ENCODE measurements around the gene ETV4.

ETV4 gene

DNA sequence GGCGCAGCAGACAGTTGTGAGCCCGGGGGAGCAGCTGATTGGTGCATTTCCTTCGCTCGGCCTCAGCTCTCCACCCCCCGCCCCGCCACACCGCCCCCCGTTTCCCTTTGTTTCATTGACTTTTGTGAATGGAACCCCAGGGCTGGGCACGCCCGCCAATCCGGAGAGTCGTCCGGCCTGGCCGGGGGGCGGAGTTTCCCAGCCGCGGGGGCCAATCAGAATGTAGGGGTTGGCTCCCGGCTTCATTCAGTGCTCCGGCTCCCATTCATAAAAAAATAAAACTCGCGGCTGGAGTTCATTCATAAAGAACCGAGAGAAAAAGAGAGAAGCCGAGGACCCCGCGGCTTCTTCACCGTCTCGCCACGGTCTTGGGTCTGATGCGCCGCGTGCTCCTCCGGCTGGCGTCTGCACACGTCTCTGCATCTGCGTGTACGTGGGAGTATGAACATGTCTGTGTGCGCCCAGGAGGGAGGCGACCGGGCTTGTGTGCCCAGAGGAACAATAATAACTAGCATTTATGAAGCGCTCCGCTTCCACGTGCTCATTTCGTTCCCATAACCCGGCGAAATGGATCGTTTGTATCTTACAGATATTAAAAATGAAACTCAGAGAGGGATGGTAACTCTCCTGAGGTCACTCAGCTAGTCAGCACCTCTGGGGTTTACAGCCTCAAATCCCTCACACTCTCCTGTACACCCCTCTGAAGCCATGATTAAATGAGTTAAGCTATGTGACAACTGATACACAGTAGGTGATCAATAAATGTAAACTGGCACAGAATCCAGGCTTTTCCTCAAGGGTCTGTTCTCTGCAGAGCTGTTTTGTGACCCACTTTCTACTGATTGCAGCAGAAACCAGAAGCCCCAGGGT lies at the start of gene ETV4:
TSS of gene ETV4 (minus strand) at position 22 of the 870 bp plus-strand sequence. CDS start 723 bp downstream, outside the sequence.
- peak; percentile 85 to 87 for DNase-seq

GRCh38 chr17:43595466-43595865 lies 49.3 kb upstream of the ETV4 start:
- no peak for DNase-seq

- DNase-seq, result no peak
Observed at GRCh38 chr17:43591779-43592562, 45.8 kb upstream of the ETV4 start.

- DNase-seq, result no peak
Observed at GRCh38 chr17:43591001-43591400, 44.9 kb upstream of the ETV4 start.

DNA sequence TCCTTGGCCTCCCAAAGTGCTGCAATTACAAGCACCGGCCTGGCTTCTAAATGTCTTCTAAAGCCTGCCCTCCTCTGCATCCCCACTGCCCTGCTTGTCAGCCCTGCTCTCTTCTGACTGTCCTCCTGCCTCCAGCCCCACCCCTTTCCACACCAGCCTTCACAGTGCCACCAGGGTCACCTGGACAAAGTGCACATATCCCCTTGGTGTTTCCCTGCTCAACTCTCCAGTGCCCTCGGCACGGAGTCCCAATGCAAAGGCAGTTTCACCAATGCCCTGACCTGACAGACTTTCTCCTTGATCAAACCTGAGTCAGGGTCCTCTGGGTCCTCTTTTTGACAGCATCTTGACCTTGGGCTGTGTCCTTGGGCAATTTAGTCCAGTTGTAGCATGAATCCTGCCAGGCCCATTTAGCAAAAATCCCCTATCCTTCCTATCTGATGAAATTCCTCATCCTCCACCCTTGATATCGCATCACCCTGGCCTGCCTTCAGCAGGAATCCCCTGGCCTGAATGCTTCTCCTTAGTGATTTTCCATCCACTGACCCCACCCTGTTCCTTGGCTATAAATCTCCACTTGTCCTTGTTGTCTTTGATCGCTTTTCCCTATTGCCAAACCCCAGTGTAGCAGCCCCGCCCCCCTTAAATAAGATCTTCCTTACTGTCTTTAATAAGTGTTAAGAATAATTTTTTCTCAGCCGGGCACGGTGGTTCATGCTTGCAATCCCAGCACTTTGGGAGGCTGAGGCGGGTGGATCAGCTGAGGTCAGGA lies 42.7 kb upstream of the ETV4 start:
- no peak for DNase-seq

DNA sequence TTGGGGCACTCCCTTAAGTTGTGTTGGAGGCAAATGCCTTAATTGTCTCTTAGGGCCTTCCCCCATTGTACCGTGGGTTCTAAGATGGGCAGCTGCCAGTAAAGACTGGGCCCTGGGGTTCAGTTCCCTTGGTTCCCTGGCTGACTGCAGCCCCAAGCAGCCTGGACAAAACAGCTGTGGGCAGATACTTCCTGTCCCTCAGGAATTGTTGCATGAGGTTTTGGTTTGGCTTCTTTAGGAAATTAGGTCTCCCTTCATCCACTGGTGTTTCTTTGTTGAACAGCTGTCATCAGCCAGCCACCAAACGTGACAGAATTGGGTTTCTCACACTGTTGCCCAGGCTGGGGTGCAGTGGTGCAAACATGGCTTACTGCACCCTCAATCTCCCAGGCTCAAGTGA lies 42.0 kb upstream of the ETV4 start:
- no peak for DNase-seq

DNA sequence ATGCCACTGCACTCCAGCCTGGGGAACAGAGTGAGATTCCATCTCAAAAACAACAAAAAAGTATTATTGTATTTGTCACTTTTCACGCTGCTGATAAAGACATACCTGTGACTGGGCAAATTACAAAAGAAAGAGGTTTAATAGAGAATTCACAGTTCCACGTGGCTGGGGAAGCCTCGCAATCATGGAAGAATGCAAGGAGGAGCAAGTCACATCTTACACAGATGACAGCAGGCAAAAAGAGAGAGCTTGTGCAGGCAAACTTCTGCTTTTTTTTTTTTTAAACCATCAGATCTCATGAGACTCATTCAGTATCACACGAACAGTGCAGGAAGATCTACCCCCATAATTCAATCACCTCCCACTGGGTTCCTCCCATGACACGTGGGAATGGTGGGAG lies 41.5 kb upstream of the ETV4 start:
- no peak for DNase-seq

DNA sequence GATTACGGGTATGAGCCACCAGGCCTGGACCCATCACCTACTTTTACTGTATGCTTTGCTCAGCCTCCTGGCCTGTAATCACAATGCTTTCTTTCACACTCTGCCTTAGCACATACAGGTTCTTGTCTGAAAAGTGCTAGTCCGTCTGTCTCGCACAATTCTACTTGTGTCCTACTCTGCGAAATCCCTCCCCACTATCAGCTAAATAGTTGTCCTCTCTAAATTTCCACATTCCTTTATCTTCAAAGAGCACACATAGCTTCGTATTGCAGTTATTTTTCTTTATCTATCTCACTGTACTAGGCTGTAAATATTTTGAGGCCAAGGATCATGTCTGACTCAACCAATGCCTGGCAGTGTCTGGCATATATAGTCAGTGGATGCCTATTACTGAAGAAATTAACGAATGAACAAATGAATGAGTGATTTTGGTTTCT lies 38.5 kb upstream of the ETV4 start:
- DNase-seq, result no peak

- no peak for DNase-seq
Observed at GRCh38 chr17:43583332-43583731, 37.2 kb upstream of the ETV4 start.

DNA sequence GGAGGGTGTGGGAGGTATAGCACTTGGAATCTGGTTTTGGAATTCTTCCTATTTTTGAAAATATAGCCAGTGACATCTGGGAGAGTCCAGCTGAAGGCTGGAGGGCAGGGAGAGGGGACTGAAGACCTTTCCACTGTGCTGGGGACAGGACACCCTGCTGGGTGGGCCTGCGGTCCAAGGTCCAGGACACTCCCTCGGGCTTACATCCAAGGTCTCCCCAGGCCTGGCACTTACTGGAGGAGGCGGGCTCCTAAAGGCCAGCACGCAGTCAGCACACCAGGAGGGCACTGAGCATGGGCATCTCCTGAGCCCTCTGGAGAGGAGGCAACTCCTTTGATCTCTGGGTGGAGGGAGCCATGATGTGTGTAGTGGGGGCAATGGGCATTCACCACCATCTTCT lies 35.5 kb upstream of the ETV4 start:
- no peak for DNase-seq

GRCh38 chr17:43581130-43581529 lies 35.0 kb upstream of the ETV4 start:
- DNase-seq, result no peak

- no peak for DNase-seq
Observed at GRCh38 chr17:43579566-43580140, 33.5 kb upstream of the ETV4 start.

DNA sequence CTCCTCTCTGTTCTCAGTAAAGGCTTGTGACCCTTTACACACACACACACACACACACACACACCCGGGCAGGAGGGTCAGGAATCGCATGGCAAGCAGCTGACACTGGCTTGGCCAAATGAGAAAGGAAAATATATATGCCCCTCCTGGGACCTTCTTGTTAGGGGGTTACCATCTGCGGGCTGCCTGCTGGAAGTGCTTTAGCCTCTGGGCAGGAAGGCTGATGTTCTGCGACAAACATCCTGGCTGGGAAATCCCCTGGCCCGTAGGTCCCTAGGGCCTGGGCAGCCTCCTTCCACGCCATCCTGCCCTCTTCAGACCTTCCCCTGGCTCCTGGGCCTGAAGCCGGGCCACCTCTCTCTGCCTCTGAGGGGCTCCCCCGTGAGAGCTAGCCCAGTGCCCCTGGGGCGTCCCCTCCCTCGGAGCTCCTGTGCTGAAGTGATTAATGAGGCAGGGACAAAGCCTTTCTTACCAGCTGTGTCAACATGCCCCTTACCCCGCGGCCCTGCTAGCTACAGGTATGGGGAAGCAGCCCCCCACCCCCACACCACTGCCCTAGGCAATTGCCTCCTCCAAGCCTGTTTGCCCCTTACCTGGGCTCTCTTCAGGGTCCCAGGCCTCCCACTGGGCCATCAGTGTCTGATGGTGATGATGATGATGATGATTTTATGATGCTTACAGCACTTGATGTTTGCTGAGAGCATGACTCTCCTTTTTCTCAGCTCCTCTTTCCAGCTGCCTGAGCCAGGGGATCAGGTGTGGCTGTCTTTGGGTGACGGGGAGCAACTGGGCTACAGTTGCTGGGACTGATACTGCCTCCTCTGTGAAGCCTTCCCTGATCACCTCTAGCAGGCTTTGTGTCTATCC lies 32.8 kb upstream of the ETV4 start:
- DNase-seq, result no peak

- no peak for DNase-seq
Observed at GRCh38 chr17:43578404-43578698, 32.2 kb upstream of the ETV4 start.

DNA sequence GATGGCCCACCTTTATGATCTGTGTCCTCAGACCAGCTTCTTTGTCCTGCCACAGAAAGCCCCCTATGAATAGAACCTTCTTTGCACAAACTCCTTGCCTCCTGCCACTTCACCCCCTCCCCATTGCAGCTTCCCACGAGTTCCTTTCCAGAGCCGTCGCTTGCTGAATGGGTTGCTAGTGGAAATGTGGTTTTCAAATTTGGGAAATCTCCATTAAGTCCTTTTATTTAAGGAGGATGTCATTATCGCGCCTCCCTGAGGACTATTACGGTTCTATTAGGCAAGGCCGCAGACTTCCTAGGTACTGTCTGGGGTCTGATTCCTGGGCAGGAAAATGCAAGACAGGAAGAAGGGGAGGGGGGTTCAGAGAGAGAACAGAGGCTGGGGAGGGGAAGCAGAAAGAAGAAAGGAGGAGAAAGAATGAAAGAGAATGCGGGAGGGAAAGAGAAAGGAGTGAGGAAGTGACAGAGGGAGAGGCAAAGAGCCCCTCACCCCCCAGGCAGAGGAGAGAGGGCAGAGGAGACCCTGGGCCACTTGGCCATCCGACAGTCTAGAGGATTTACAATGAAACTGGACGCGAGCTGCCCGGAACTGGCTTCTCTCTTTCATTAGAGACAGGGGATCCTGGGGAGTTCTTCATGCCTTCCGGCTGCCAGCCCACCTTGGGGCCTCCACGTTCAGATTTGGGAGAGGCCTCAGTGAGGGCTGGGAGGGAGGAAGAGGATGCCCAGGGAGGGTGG lies 31.7 kb upstream of the ETV4 start:
- DNase-seq, result no peak

DNA sequence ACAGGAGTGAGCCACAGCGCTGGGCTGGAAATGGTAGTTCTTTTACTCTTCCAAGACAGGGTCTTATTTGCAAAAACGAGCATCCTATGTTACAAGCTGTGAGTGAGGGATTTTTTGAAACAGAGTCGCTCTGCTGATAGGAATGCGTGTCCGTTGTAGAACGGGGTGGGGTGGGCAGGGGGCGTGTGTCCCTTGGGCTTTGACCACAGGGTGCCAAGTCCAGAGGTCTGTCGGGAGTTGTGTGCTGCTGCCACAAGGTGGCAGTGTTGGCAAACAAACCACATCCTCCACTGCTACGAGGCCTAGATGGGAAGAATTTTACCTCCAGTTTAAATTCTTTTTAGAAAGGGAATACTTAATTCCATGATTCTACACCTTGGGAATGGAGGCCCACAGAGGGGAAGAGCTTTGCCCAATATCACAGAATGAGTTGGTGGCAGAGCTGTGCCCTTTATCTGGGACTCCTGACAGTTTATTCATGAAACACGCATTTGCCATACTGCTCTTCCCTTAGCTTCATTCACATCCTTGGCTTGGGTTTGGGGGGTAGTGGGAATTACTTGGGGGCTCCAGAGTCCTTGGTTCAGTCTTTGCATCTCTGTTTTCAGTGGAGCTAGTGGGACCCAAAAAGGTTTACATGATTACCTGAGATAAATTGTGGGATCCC lies 30.6 kb upstream of the ETV4 start:
- peak; percentile 53 to 58 for DNase-seq

GRCh38 chr17:43574896-43575525 lies 28.9 kb upstream of the ETV4 start:
- no peak for DNase-seq

GRCh38 chr17:43574348-43574747 lies 28.2 kb upstream of the ETV4 start:
- DNase-seq, result no peak

DNA sequence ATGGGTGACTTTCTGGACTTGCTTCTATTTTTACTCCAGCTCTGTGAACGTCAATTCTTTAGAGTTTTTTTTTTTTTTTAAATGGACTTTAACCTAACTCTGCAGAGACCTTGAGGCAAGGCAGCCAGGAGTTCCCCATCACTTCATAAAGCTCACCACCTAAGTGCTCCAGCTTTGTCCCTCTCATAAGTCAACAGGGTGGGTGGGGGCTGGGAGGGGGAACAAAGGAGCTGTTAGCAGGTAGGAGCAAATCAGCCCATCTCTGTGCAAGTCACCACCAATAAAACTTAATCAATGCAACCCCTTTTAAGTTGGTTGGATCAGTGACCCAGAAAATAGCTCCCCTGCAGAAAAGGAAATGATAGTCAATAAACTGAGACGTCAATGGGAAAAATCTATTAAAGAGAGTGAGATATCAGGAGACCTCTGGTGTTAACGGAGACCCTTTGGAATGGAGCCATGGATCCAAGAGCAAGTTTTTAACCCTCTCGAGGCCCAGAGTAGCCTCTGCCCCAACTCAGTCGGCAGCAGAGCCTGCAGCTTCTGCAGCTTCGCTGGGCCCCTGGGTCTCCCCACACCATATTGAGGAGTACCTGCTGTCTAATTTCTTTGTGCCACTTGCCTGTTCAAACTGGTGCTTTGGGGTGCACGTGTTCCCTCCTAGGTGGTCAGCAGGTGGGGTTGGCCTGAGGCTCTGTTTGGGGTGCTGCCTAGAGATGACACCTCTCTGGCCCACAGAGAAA lies 27.6 kb upstream of the ETV4 start:
- DNase-seq, result no peak

Measured in activated CD4-positive, alpha-beta T cell treated with anti-CD3 and anti-CD28 coated beads, Interleukin-2, amount 50 U/mL, for 4 hours (primary cell).